Measurements from ENCODE around the gene MGAT3. TPM values are rescaled to one million over a fixed set of nuclear protein-coding genes. Genes with fewer than 3 reads are reported as not detected.

Gene MGAT3
- total RNA-seq, 1 donor from 2014 or later = 2.1 TPM

DNA sequence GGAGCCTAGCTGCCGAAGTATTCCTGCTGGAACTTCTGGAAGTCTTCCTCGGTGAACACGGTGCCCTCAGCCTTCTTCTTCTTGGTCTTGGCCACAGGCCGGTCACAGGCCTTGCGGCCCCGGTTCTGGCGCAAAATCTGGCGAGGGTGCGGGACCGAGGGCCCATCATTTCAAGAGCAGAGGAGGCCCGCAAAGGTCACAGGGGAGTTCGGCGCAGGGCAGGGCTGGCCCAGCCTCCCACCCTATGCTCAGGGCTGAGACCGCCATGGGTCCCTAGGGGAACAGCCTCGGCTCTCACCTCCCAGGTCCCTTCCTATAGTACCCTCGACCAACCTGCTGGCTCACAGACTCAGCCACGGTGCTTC lies 72.7 kb downstream of the MGAT3 start:
- Histone ChIP-seq H3K4me3 (ENCODE audit: low read length in 3 of 3) (peak overlapping the region in 2 of 3 donors; percentile 41 to 54), H3K4me1 (ENCODE audit: control insufficient read depth in 3 of 3, insufficient read depth in 3 of 3, low read length in 3 of 3) (peaks cover 56 to 71% (median 61%) of the 10 kb centered on the region in 3 donors), H3K27me3 (ENCODE audit: control insufficient read depth in 3 of 3, insufficient read depth in 3 of 3, low read length in 3 of 3) (peaks cover 0 to 2% (median 1%) of the 10 kb centered on the region in 3 donors), H3K9ac (ENCODE audit: low read depth in 1 of 3, low read length in 3 of 3) (peak overlapping the region; percentile 25 to 78 (median 33)), H3K27ac (ENCODE audit: low read depth, low read length) (no peak overlapping the region), H3K36me3 (ENCODE audit: control insufficient read depth in 3 of 3, insufficient read depth in 3 of 3, low read length in 3 of 3) (peaks cover 8 to 24% (median 19%) of the 10 kb centered on the region in 3 donors), H3K9me3 (ENCODE audit: control insufficient read depth in 3 of 3, low read length in 3 of 3) (no peaks in the 10 kb centered on the region)

DNA sequence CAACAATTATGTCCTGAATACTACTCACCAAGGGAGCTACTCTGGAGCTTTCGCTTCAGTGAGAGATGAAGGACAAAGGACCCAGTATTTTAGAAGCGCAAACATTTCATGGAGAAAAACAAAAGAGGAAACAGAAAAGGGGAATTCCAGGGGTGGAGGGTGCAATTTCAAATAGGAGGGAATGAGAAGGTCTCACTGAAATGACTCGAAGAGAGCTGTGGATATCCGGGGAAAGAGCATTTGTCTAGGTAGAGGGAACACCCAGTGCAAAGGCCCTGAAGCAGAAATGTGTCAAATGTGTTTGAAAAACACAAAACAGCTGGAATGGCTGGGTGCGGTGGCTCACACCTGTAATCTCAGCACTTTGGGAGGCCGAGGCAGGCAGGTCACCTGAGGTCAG lies 73.3 kb downstream of the MGAT3 start:
- Histone ChIP-seq H3K4me1 (ENCODE audit: control insufficient read depth in 3 of 3, insufficient read depth in 3 of 3, low read length in 3 of 3) (peaks cover 51 to 69% (median 57%) of the 10 kb centered on the region in 3 donors), H3K27me3 (ENCODE audit: control insufficient read depth in 3 of 3, insufficient read depth in 3 of 3, low read length in 3 of 3) (peaks cover 0 to 8% (median 3%) of the 10 kb centered on the region in 3 donors), H3K27ac (ENCODE audit: low read depth, low read length) (no peak overlapping the region), H3K9me3 (ENCODE audit: control insufficient read depth in 3 of 3, low read length in 3 of 3) (no peaks in the 10 kb centered on the region), H3K9ac (ENCODE audit: low read depth in 1 of 3, low read length in 3 of 3) (peak overlapping the region in 2 of 3 donors; percentile 33 to 78), H3K4me3 (ENCODE audit: low read length in 3 of 3) (peak overlapping the region in 1 of 3 donors; percentile 13), H3K36me3 (ENCODE audit: control insufficient read depth in 3 of 3, insufficient read depth in 3 of 3, low read length in 3 of 3) (peaks cover 5 to 19% (median 17%) of the 10 kb centered on the region in 3 donors)

DNA sequence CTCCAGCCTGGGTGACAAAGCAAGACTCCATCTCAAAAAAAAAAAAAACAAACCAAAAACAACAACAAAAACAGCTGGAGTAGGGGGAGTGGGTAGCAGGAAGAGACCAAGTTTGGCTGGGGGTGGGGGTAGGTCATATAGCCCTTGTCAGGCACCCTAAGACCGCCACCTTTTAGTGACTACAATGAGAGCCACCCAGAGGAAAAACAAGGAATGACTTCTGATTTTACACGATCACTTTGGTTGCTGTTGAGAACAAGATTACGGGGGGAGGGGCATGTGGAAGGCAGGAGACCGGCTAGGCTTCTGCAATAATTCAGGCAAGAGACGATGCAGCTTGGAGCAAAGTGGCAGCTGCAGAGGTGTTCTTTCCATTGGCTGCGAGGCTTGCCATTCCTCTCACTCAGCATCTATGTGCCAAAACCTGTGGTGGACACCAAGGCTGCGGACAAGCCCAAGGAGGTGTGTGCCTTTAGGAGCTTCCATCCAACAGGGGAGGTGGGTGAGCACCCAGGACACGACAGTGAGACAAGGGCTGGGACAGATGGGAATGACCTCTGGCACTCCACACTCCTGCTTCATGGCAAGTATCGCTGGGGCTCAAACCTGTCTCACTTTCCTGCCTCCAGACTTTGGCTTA lies 74.0 kb downstream of the MGAT3 start:
- peak overlapping the region; percentile 95 to 96 (median 95) for H3K4me3 ChIP-seq (ENCODE audit: low read length in 3 of 3)

DNA sequence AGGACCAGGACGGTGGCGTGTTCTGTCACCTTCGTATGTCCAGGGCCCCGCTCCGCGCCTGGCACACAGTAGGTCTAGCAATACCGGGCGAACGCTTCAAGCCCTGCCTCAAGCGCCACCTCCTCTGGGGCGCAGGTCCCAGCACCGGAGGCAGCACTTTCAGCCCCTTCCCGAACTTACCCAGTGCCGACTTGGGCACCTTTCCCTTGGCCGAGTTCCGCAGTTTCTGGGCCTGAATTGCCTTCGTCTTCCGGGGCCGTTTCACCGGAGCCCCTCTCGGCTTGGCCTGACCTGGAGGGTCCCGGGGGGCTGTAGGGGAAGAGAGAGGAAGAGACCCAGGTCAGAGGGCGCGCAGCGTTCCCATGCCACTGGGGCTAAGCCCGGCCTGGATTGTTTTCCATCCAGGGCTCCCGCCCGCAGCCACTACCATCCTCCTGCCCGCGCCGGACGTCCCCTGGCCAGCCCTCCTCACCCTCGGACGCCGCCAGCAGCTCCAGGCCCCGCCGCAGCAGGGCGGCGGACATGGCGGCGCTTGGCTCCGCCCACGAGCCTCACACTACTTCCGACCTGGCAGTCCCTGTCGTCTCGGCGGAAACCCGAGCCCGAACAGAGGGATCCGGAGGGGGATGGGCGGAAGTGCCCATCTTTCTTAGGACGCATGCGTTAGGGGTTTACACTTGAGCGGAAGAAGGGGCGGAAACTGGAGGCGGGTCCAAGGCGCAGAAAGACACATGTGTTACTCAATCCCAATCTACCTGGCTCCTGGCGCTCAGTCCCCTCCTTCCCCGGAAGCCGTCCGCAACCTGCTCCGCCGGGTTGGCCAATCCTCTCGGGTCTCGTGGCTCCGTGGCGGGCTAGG lies 75.6 kb downstream of the MGAT3 start, which contains the start of gene RPS19BP1:
Gene RPS19BP1 (minus strand): TSS at position 534 of the 859 bp plus-strand sequence. CDS start 10 bp downstream, at position 524.
- H3K9me3 ChIP-seq (ENCODE audit: control insufficient read depth in 3 of 3, low read length in 3 of 3) = no peaks in the 10 kb centered on the region
- H3K36me3 ChIP-seq (ENCODE audit: control insufficient read depth in 3 of 3, insufficient read depth in 3 of 3, low read length in 3 of 3) = peaks cover 0 to 19% (median 17%) of the 10 kb centered on the region in 3 donors
- peak within 1 kb of the TSS; percentile 89 to 99 (median 99) for H3K9ac ChIP-seq (ENCODE audit: low read depth in 1 of 3, low read length in 3 of 3)
- peaks cover 0 to 10% (median 3%) of the 10 kb centered on the region in 3 donors for H3K27me3 ChIP-seq (ENCODE audit: control insufficient read depth in 3 of 3, insufficient read depth in 3 of 3, low read length in 3 of 3)
- H3K4me1 ChIP-seq (ENCODE audit: control insufficient read depth in 3 of 3, insufficient read depth in 3 of 3, low read length in 3 of 3) = peaks cover 48 to 56% (median 49%) of the 10 kb centered on the region in 3 donors
- peak within 1 kb of the TSS; percentile 95 to 96 (median 95) for H3K4me3 ChIP-seq (ENCODE audit: low read length in 3 of 3)
- H3K27ac ChIP-seq (ENCODE audit: low read depth, low read length) = peak within 1 kb of the TSS; percentile 85

More for the DNA sequence above, 74.0 kb downstream of the MGAT3 start:
- peaks cover 0 to 10% (median 3%) of the 10 kb centered on the region in 3 donors for H3K27me3 ChIP-seq (ENCODE audit: control insufficient read depth in 3 of 3, insufficient read depth in 3 of 3, low read length in 3 of 3)
- H3K4me1 ChIP-seq (ENCODE audit: control insufficient read depth in 3 of 3, insufficient read depth in 3 of 3, low read length in 3 of 3) = peaks cover 51 to 64% (median 52%) of the 10 kb centered on the region in 3 donors
- no peak overlapping the region for H3K27ac ChIP-seq (ENCODE audit: low read depth, low read length)
- H3K9me3 ChIP-seq (ENCODE audit: control insufficient read depth in 3 of 3, low read length in 3 of 3) = no peaks in the 10 kb centered on the region
- H3K36me3 ChIP-seq (ENCODE audit: control insufficient read depth in 3 of 3, insufficient read depth in 3 of 3, low read length in 3 of 3) = peaks cover 5 to 19% (median 17%) of the 10 kb centered on the region in 3 donors
- peak overlapping the region in 2 of 3 donors; percentile 14 to 99 for H3K9ac ChIP-seq (ENCODE audit: low read depth in 1 of 3, low read length in 3 of 3)

DNA sequence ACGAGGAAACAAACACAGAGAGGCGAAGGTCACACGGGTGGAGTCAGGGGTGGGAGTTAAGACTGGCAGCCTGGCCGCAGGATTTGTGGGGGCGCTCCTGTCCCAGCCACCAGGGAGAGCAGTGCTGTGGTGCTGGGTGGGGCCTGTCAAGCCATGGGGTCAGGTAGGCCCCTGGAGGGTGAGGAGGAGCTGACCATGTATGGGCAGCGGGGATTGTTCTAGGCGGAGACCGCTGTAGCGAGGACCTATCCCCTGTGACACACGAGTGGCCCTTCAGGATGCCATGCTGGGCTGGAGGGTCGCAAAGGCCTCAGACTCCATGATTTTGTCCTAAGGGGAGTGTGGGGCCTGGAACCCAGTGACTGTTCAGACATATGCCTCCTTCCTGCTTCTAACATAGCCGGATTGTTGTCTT lies 77.3 kb downstream of the MGAT3 start:
- Histone ChIP-seq H3K4me3 (ENCODE audit: low read length in 3 of 3) (peak overlapping the region in 1 of 3 donors; percentile 13), H3K27me3 (ENCODE audit: control insufficient read depth in 3 of 3, insufficient read depth in 3 of 3, low read length in 3 of 3) (peaks cover 0 to 10% (median 3%) of the 10 kb centered on the region in 3 donors), H3K36me3 (ENCODE audit: control insufficient read depth in 3 of 3, insufficient read depth in 3 of 3, low read length in 3 of 3) (peaks cover 0 to 15% (median 13%) of the 10 kb centered on the region in 3 donors), H3K9ac (ENCODE audit: low read depth in 1 of 3, low read length in 3 of 3) (peak overlapping the region in 1 of 3 donors; percentile 10), H3K27ac (ENCODE audit: low read depth, low read length) (no peak overlapping the region), H3K4me1 (ENCODE audit: control insufficient read depth in 3 of 3, insufficient read depth in 3 of 3, low read length in 3 of 3) (peaks cover 31 to 40% (median 32%) of the 10 kb centered on the region in 3 donors), H3K9me3 (ENCODE audit: control insufficient read depth in 3 of 3, low read length in 3 of 3) (no peaks in the 10 kb centered on the region)

DNA sequence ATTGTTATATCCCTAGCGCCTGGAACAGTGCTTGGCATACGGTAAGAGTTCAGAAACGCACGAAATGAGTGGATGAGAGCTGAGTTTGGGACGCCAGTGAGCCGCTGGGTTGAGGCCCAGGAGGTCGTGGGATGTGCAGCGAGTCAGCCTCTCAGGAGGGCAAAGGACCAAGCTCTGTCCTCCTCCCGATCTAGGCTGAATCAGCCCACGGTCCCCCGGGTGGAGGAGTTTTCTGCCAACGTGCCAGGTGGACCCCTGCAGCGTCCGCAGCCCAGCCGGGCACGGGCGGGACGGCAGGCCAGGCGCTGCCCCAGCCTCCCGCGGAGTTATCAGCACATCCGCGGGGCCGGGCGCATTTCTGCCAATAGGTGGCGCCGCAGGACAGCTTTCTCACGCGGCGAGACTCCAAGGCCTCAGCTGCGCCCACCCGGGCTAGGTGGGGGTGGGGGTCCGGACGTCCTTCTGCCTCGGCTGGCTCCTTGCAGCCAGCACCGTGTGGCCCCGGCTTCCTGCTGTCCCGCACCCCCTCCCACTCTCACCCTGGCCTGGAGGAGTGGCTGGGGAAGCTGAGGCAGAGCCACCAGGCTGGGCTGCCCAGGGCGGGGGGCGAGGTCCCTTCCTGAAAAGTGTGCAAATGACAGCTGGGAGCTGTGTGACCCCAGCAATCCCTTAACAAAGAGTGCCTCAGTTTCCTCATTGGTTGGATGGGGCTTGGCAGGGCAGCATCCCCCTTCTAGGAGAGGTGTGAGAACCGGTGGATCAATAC lies 78.0 kb downstream of the MGAT3 start:
- Histone ChIP-seq H3K27me3 (ENCODE audit: control insufficient read depth in 3 of 3, insufficient read depth in 3 of 3, low read length in 3 of 3) (peaks cover 0 to 10% (median 3%) of the 10 kb centered on the region in 3 donors), H3K36me3 (ENCODE audit: control insufficient read depth in 3 of 3, insufficient read depth in 3 of 3, low read length in 3 of 3) (peaks cover 0 to 12% (median 9%) of the 10 kb centered on the region in 3 donors), H3K9ac (ENCODE audit: low read depth in 1 of 3, low read length in 3 of 3) (peak overlapping the region in 1 of 3 donors; percentile 10), H3K9me3 (ENCODE audit: control insufficient read depth in 3 of 3, low read length in 3 of 3) (no peaks in the 10 kb centered on the region), H3K4me3 (ENCODE audit: low read length in 3 of 3) (peak overlapping the region in 2 of 3 donors; percentile 13 to 41), H3K27ac (ENCODE audit: low read depth, low read length) (no peak overlapping the region), H3K4me1 (ENCODE audit: control insufficient read depth in 3 of 3, insufficient read depth in 3 of 3, low read length in 3 of 3) (peaks cover 25 to 33% (median 26%) of the 10 kb centered on the region in 3 donors)

DNA sequence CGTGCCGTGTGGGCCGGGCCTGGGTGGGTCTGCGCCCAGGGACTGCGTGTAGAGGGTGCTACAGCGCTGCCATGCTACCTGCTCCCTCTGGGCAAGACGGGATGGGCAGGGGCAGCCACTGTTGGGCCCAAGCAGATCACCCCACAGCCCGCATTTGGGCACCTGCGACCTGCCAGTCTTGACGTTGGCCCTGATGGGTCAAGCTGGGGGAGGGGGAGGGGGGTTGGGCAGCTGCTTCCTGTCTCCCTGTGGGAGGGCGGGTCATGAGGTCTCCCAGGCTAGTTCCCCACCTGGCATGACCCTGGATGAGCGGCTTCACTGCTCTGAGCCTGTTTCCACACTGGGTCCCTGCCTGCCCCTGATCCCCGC lies 78.5 kb downstream of the MGAT3 start:
- no peaks in the 10 kb centered on the region for H3K9me3 ChIP-seq (ENCODE audit: control insufficient read depth in 3 of 3, low read length in 3 of 3)
- peaks cover 0 to 14% (median 3%) of the 10 kb centered on the region in 3 donors for H3K27me3 ChIP-seq (ENCODE audit: control insufficient read depth in 3 of 3, insufficient read depth in 3 of 3, low read length in 3 of 3)
- H3K4me3 ChIP-seq (ENCODE audit: low read length in 3 of 3) = no peak overlapping the region
- no peak overlapping the region for H3K27ac ChIP-seq (ENCODE audit: low read depth, low read length)
- peaks cover 0 to 8% (median 7%) of the 10 kb centered on the region in 3 donors for H3K36me3 ChIP-seq (ENCODE audit: control insufficient read depth in 3 of 3, insufficient read depth in 3 of 3, low read length in 3 of 3)
- H3K4me1 ChIP-seq (ENCODE audit: control insufficient read depth in 3 of 3, insufficient read depth in 3 of 3, low read length in 3 of 3) = peaks cover 21 to 27% (median 21%) of the 10 kb centered on the region in 3 donors
- H3K9ac ChIP-seq (ENCODE audit: low read depth in 1 of 3, low read length in 3 of 3) = no peak overlapping the region

DNA sequence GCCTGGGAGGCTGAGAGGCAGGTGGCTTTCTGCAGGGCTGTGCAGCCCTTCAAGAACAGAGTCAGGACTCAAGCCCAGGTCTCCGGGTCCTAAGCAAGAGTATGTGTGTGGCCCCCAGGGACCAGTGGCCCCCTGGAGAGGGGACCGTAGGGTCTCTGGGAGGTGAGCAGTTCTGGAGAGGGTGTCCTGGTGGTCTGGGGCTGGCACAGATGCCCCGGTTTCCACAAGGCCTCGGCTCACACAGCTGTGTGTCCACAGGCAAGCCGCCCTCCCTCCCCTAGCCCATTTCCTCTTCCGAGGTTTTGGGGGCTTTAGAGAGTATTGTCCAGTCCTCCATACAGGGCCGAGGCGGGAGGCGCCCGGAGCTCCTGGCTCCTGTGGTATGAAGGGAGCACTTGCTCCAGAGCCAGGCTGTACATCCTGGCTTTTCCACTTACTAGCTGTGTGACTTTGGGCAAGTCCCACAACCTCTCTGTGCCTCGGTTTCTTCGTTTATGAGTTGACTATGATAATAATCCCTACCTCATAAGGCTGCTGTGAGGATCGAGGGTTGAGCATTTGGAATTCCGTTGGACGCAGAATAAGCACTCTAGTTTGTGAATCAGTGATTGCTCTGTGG lies 79.1 kb downstream of the MGAT3 start:
- Histone ChIP-seq H3K4me3 (ENCODE audit: low read length in 3 of 3) (no peak overlapping the region), H3K36me3 (ENCODE audit: control insufficient read depth in 3 of 3, insufficient read depth in 3 of 3, low read length in 3 of 3) (peaks cover 0 to 6% (median 4%) of the 10 kb centered on the region in 3 donors), H3K9me3 (ENCODE audit: control insufficient read depth in 3 of 3, low read length in 3 of 3) (no peaks in the 10 kb centered on the region), H3K27ac (ENCODE audit: low read depth, low read length) (no peak overlapping the region), H3K4me1 (ENCODE audit: control insufficient read depth in 3 of 3, insufficient read depth in 3 of 3, low read length in 3 of 3) (peaks cover 15 to 21% (median 17%) of the 10 kb centered on the region in 3 donors), H3K9ac (ENCODE audit: low read depth in 1 of 3, low read length in 3 of 3) (no peak overlapping the region), H3K27me3 (ENCODE audit: control insufficient read depth in 3 of 3, insufficient read depth in 3 of 3, low read length in 3 of 3) (peaks cover 0 to 18% (median 3%) of the 10 kb centered on the region in 3 donors)

DNA sequence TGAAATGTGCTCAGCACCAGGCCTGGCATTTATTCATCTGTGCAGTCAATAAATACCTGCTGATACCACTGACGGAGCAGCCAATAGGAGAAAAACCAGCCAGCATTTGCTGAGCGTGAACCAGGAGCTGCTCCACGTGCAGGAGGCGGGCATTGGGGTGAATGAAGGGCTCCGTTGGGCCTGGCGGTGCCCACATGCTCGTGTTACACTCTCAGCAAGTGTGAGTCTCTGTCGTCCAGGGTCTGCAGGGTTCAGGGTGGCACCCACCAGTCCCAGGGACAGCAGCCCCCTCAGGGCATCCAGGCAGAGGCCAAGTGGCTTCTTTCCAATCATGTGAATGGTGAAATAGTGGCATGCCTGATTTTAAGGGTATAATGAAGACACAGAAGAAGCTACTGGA lies 79.9 kb downstream of the MGAT3 start:
- Histone ChIP-seq H3K4me1 (ENCODE audit: control insufficient read depth in 3 of 3, insufficient read depth in 3 of 3, low read length in 3 of 3) (peaks cover 7 to 13% (median 9%) of the 10 kb centered on the region in 3 donors), H3K9me3 (ENCODE audit: control insufficient read depth in 3 of 3, low read length in 3 of 3) (no peaks in the 10 kb centered on the region), H3K36me3 (ENCODE audit: control insufficient read depth in 3 of 3, insufficient read depth in 3 of 3, low read length in 3 of 3) (peaks cover 0 to 2% (median 0%) of the 10 kb centered on the region in 3 donors), H3K27me3 (ENCODE audit: control insufficient read depth in 3 of 3, insufficient read depth in 3 of 3, low read length in 3 of 3) (peaks cover 2 to 20% (median 3%) of the 10 kb centered on the region in 3 donors), H3K9ac (ENCODE audit: low read depth in 1 of 3, low read length in 3 of 3) (no peak overlapping the region), H3K4me3 (ENCODE audit: low read length in 3 of 3) (no peak overlapping the region), H3K27ac (ENCODE audit: low read depth, low read length) (no peak overlapping the region)
